NCI-H2081 treated with DMSO at 0.1 percent for 48 hours (cell line): ENCODE data around the gene CAMK1D.
"Not testable (repeated sequence)": the region's sequence is repeated elsewhere in the genome, so short reads cannot be mapped to it uniquely, and the experiment has no call there.

Experiments used
- DNase-seq: peaks from one replicate; lab custom pipeline; 2025; lab: John Stamatoyannopoulos, UW

Gene CAMK1D

GRCh38 chr10:12724807-12725579 lies 375.6 kb downstream of the CAMK1D start:
- DNase-seq = no peak

- DNase-seq = not testable (repeated sequence)
These were observed 376.2 kb downstream of the CAMK1D start for GRCh38 chr10:12725580-12725888.

- no peak for DNase-seq
These were observed 377.9 kb downstream of the CAMK1D start for GRCh38 chr10:12726971-12727831.

- DNase-seq = no peak
These were observed 378.5 kb downstream of the CAMK1D start for GRCh38 chr10:12727832-12728215.

- DNase-seq = no peak
These were observed 379.1 kb downstream of the CAMK1D start for GRCh38 chr10:12728494-12728893.

GRCh38 chr10:12729885-12730284 lies 380.5 kb downstream of the CAMK1D start:
- no peak for DNase-seq

GRCh38 chr10:12730809-12731519 lies 381.6 kb downstream of the CAMK1D start:
- DNase-seq = no peak

- DNase-seq = no peak
These were observed 383.9 kb downstream of the CAMK1D start for GRCh38 chr10:12733271-12733670.

GRCh38 chr10:12735843-12736462 lies 386.6 kb downstream of the CAMK1D start:
- no peak for DNase-seq

- no peak for DNase-seq
These were observed 391.5 kb downstream of the CAMK1D start for GRCh38 chr10:12740813-12741212.

- DNase-seq = no peak
These were observed 392.0 kb downstream of the CAMK1D start for GRCh38 chr10:12741360-12741804.

- no peak for DNase-seq
These were observed 393.4 kb downstream of the CAMK1D start for GRCh38 chr10:12742771-12743170.

- DNase-seq = not testable (repeated sequence)
These were observed 394.1 kb downstream of the CAMK1D start for GRCh38 chr10:12743466-12743865.

- no peak for DNase-seq
These were observed 394.6 kb downstream of the CAMK1D start for GRCh38 chr10:12743941-12744340.

GRCh38 chr10:12748186-12748585 lies 398.8 kb downstream of the CAMK1D start:
- DNase-seq = no peak

- DNase-seq = no peak
These were observed 400.6 kb downstream of the CAMK1D start for GRCh38 chr10:12749760-12750478.

GRCh38 chr10:12750526-12751201 lies 401.3 kb downstream of the CAMK1D start:
- DNase-seq = no peak

GRCh38 chr10:12755075-12755474 lies 405.7 kb downstream of the CAMK1D start:
- DNase-seq = no peak

- DNase-seq = no peak
These were observed 408.0 kb downstream of the CAMK1D start for GRCh38 chr10:12757351-12757750.

GRCh38 chr10:12758271-12758670 lies 408.9 kb downstream of the CAMK1D start:
- DNase-seq = no peak

- peak; percentile 10 for DNase-seq
These were observed 416.9 kb downstream of the CAMK1D start for GRCh38 chr10:12766223-12766622.
